Measurements from ENCODE around the gene NFE2L1.
A peak's percentile ranks its signal among the peaks of the same experiment; 100 is the strongest.

Gene NFE2L1

DNA sequence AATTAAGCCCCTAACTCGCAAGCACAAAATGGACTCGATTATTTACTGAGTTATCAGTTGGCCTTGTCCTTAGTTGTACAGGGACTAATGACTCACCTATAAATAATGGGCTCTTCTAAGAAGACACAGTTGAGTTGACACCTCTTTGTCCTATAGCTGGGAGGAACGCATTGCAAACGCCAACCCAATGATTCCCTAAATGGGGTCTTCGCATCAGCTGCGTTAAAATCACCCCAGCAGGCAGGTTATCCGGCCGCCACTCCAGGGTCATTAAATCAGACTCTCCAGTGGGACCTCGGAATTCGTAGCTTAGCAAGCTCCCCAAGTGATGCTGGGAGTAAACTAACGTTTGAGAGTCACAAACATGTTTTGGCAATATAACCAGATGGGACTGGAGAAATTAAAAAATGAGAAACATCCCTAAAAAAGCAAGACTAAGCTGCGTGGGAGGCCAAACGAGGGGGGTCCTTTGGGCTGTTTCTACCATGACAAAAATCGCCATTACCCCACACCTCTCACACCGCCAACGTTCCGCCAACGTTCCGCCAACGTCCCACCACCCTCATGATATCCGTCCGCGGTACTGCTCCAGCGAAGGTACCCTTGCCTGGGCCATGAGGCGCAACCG lies 932 bp upstream of the NFE2L1 start:
- FAIRE-seq (no peak), DNase-seq (ENCODE audit: low spot score) (no peak)

DNA sequence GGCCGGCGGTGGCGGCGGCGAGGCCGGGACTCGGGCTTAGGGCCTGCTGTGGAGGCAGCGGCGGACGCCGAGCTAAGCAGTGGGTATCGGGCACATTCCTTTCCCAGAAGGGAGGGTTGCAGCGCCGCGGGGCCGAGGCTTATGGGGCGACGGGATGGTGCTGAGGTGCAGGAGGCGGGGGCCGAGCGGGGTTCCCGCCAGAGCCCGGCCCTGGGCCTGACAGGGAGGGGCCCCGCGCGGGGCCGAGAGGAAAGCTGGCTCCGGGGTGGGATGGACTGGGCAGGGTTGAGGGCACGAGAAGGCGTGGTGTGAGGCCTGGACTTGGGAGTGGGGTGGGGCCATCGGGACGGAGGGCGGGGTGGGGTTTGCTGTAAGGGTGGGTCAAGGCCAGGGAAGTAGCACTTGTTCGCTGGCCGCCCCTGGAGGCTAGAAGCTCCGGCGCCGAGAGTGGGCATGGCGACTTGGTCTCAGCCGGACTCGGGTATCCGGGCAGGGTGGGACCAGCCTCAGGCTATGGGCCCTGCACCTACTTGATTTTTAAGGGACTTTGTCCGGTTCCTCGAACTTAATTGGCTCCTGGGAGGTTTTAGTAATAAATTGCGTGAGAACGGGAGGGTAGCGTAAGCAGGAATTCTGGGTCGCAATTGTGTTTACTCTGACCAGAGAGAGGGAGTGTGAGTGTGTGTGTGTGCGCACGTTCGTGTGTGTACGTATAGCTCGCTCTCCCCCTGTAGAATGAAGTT lies 396 bp downstream of the NFE2L1 start:
- FAIRE-seq (no peak), DNase-seq (ENCODE audit: low spot score) (peak; percentile 93)

DNA sequence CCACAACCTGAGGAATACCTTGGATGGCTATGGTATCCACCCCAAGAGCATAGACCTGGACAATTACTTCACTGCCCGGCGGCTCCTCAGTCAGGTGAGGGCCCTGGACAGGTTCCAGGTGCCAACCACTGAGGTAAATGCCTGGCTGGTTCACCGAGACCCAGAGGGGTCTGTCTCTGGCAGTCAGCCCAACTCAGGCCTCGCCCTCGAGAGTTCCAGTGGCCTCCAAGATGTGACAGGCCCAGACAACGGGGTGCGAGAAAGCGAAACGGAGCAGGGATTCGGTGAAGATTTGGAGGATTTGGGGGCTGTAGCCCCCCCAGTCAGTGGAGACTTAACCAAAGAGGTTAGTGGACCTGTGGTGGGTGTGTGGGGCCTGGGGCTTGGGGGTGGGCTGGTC lies 3.1 kb downstream of the NFE2L1 start:
- FAIRE-seq (no peak), DNase-seq (ENCODE audit: low spot score) (no peak)

DNA sequence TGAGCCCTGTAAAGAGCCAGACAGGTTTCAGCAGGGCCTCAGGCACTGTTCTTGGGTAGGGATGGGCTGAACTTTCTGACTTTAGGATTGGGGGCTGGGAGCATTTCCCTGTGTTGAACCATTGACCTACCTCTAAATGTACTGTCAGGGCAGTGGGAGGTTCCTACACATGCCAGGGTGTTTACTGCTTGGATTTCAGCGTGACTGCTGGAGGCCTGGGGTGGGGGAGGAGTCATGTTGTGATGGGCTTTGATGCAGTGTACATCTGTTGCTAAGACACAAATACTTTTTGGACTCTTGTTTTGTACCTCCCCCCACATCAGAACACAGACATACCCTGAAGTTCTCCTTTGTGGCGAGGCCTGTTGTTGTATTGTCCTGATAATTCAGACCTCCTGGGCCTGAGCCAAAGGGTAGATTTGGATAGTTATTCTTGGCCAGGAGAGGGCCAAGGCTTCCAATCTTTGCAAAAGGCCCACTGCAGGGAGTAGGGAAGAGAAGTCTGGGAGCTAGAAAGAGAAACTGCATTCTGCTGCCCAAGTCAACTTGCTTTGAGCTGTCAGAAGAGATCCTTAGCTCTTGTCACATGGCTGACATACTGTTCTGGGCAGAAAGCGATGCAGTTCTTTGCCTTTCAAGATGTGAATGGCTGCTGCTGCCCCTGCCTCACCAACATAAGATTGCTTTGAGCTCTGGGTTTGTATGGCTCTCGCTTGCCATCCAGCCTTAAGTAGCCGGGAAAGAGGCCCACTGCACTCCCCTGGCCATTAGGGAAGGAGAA lies 3.7 kb downstream of the NFE2L1 start:
- DNase-seq (ENCODE audit: low spot score) (no peak), FAIRE-seq (no peak)

DNA sequence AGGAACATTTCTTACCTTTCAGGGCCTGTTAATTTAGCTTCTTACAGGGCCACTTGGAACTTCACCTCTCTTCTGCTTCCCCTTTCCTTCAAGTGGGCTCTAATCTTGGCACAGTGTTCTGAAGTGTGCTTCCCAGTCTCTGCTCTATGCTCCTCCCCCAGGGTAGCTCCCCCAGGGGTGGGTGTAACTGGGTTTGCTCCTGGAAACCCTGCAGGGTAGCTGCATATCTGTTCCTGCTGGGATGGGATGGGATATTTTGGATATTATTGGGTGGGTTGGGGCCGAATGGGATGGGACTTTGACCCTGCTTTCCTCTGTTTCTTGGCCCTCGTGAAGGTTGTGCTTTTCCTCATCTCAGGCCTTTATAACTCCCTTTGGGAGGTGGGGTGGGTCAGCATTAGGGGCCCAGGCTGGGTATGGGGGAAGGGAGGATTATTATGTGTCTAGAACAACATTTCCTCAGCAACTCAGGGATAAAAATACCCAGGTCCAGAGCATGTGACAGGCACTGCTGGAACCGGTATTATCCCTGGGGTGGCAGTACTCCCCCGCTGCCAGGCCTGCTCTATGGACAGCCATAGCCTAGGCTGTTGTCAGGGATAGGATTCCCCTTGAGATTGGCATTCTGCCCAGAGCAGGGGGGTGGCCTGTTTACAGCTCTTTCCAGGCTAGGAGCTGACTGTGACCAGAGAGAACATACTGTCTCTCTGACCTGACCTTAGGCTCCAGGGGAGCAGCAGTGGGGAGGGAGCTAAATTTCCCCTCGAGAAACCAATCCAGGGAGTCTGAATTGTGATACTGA lies 5.0 kb downstream of the NFE2L1 start:
- FAIRE-seq, result no peak
- no peak for DNase-seq (ENCODE audit: low spot score)

DNA sequence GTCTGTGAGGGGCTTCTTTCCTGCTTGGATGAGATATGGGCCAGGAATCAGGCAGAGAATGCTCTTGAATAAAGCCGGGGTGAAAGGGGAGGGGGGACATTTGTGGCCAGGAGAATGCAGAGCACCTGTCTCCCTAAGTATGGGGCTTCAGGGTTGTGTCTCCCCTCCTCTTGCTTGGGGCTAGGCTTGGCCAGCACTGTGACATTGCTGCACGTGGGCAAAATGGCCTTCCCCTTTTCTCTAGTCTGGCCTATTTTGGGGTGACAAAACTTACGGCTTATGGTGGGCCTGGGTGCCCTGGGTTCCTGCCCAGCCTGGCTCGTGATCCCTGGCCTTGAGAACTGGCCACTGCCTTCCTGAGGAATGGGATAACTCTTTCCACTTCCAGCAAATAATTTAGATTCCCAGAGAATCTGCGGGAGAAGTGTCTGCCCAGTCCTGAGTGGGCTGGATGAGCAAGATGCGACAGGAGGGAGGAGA lies 5.6 kb downstream of the NFE2L1 start:
- DNase-seq (ENCODE audit: low spot score), result no peak
- no peak for FAIRE-seq

DNA sequence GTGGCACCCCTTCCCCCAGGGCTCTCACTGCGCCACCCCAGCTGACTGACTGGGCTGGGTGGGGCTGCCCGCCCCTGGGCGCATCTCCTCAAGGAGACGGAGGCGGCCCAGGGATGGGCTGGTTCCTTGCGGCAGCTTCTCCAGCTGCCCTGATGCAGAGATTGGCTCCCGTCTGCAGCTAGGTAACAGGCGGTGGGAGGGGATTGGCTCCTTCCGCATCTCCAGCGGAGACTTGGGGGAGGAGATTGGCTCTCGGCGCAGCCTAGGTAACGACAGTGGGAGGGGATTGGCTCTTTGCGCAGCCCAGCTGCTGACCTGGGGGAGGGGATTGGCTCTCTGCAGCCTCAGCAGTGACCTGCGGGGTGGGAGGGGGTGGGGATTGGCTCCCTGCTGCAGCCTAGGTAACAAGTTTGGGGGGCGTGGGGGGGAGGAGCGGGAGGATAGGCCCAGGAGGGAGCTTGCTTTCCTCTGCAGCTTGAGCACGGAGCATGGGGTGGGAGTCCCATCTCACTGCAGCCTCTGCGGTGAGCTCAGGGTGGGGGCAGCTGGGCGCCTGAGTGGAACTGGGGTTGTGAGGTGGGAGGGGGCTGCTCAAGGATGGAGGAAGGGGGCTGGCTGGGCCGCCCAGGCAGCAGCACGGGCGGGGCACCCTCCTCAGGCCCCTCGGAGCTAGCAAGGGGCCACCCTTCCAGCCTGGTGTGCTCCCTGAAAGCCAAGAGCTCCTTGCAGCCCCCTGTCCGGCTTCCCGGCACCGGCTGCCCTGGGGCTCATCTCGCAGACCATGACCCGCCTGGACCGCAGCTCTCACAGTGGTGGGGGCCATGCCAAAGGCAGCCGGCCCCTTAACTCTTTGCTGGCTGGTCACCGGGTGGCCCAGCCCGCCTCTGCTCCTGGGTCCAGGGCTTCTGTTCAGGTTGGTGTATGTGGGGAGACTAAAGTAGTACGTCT lies 6.4 kb downstream of the NFE2L1 start:
- no peak for DNase-seq (ENCODE audit: low spot score)
- no peak for FAIRE-seq

DNA sequence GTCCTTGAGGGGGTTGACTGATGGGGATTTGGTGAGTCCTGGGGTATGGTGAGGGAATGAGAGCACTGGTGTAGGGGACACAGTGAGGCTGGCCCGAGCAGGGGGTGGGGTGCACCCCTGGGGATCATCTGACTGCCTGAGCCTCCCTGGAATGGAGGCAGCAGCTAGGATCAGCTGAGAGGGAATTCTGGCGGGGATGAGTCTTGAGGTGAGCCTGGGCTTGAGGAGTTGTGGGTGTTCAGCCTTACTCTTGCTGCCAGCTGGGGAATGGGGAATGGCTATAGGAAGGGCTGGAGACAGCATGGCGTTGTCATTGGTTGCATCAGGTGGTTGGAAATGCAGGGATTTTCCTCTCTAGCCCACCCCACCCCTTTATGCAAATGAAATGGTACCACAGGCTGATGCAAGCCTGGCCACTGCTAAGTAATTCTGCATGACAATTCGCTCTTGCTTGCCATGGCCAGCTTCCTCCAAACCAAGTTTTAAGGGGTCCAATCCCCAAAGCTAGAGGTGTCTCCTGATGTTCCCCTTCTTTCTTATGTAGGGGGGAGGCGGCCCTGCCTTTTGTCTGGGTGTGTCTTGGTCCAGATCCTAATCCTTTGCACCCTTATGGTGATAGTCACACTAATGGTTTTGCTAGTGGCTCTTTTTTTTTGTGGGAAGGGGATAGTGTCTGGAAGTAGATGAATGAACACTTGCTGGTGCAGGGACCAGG lies 7.5 kb downstream of the NFE2L1 start:
- FAIRE-seq (no peak), DNase-seq (ENCODE audit: low spot score) (no peak)

DNA sequence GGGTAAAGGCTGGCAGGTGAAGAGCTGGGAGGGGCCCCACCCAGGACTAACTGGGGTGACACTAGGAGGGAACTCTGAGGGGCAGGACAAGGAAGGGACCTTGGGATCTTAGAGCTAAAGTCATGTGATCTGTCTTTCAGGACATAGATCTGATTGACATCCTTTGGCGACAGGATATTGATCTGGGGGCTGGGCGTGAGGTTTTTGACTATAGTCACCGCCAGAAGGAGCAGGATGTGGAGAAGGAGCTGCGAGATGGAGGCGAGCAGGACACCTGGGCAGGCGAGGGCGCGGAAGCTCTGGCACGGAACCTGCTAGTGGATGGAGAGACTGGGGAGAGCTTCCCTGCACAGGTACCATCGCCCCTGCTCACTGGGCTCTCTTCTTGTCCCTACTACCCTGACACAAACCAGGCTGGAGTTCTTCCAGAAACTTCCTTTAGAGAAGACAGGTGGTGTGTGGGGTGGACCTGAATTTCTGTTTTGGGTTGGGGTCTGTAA lies 8.1 kb downstream of the NFE2L1 start:
- no peak for FAIRE-seq
- DNase-seq (ENCODE audit: low spot score), result no peak

DNA sequence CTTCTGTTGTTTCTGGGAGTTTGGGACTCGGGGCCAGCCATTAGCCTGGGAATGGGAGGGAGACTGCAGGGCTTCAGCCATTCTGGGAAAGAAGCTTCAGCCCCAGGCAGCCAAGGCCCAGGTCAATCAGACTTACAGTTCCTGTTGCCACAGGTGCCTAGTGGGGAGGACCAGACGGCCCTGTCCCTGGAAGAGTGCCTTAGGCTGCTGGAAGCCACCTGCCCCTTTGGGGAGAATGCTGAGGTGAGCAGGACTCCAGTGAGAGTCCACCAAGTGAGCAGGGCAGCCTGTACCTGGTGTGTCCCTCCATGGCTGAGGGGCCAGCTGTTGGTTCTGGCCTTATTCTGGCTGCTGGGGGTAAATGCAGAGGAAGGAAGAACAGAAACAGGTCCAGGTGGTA lies 8.7 kb downstream of the NFE2L1 start:
- FAIRE-seq (no peak), DNase-seq (ENCODE audit: low spot score) (no peak)

DNA sequence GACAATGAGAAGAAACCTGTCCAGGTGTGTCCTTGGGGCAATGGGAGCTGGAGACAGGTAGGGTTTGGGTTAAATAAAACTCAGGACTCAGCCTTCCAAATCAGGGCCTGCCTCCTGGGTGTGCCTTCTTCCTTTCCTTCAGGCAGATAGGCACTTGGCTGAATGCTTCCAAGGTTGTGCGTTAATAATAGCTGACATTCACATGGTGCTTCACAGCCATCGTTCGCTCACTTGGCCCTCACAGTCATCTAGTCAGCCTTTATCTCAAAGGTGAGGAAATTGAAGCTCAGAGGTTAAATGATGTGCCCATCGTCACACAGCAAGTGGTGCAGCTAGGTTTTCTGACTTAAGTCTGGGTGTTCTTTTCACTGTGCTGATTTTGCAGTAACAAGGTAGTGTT lies 9.5 kb downstream of the NFE2L1 start:
- no peak for FAIRE-seq

DNA sequence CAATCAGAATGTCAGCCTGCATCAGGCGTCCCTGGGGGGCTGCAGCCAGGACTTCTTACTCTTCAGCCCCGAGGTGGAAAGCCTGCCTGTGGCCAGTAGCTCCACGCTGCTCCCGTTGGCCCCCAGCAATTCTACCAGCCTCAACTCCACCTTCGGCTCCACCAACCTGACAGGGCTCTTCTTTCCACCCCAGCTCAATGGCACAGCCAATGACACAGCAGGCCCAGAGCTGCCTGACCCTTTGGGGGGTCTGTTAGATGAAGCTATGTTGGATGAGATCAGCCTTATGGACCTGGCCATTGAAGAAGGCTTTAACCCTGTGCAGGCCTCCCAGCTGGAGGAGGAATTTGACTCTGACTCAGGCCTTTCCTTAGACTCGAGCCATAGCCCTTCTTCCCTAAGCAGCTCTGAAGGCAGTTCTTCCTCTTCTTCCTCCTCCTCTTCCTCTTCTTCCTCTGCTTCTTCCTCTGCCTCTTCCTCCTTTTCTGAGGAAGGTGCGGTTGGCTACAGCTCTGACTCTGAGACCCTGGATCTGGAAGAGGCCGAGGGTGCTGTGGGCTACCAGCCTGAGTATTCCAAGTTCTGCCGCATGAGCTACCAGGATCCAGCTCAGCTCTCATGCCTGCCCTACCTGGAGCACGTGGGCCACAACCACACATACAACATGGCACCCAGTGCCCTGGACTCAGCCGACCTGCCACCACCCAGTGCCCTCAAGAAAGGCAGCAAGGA lies 10.4 kb downstream of the NFE2L1 start:
- DNase-seq (ENCODE audit: low spot score) (no peak), FAIRE-seq (no peak)

More for the DNA sequence above, 9.5 kb downstream of the NFE2L1 start:
- no peak for DNase-seq (ENCODE audit: low spot score)

DNA sequence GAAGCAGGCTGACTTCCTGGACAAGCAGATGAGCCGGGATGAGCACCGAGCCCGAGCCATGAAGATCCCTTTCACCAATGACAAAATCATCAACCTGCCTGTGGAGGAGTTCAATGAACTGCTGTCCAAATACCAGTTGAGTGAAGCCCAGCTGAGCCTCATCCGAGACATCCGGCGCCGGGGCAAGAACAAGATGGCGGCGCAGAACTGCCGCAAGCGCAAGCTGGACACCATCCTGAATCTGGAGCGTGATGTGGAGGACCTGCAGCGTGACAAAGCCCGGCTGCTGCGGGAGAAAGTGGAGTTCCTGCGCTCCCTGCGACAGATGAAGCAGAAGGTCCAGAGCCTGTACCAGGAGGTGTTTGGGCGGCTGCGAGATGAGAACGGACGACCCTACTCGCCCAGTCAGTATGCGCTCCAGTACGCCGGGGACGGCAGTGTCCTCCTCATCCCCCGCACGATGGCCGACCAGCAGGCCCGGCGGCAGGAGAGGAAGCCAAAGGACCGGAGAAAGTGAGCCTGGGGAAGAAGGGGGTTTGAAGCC lies 11.0 kb downstream of the NFE2L1 start:
- FAIRE-seq (no peak), DNase-seq (ENCODE audit: low spot score) (no peak)

DNA sequence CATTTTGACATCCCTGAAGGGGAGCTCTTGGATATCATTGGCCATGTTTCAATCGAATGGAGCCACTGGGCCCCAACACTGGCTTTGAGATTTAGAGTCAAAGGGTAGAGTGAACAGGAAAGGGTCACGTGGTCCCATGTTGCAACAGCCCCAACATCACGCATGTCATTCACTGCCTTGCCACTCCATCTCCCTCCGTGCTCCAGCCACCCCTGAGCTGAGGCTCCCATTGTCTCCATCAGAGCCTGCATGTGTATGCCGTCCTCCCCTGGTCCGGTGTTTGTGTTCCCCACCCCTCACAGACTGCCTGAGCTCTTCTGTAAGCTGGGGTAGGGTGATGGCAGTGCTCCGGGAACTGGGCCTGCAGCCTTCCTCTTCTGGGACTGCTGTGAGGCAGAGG lies 12.1 kb downstream of the NFE2L1 start:
- DNase-seq (ENCODE audit: low spot score) (no peak), FAIRE-seq (no peak)

DNA sequence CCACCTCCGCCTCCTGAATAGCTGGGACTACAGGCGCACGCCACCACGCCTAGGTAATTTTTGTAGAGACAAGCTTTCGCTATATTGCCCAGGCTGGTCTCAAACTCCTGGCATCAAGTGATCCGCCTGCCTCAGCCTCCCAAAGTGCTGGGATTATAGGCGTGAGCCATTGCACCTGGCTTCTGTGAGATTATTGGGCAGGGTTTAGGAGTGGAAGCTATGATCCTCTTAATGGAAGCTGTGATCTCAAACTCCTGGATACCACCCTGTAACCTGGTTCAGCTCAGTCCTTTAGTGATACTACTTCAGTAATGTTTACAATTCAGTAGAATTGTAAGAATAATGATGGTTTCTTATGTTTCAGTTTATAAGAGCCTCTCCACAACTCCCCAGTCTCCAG lies 14.1 kb downstream of the NFE2L1 start:
- DNase-seq (ENCODE audit: low spot score) (no peak), FAIRE-seq (no peak)

DNA sequence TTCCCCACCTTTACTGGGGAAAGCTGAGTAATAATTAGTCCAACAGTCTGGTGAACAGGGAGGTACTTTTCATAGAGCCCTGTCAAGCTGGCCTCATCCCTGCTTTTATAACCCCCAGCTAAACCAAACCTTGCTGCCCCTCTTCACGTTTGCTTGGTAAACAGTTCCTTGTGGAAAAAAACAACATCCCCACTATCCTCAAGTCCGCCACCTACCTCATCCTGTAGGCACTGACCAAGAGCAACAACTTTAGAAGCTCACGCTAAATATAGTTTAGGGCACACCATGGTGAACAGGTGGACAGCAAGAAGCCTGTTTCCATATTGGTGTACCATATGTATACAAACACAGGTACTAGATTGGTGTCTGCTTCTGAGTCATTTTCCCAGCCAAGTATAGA lies 16.5 kb downstream of the NFE2L1 start:
- no peak for FAIRE-seq
- DNase-seq (ENCODE audit: low spot score), result no peak

DNA sequence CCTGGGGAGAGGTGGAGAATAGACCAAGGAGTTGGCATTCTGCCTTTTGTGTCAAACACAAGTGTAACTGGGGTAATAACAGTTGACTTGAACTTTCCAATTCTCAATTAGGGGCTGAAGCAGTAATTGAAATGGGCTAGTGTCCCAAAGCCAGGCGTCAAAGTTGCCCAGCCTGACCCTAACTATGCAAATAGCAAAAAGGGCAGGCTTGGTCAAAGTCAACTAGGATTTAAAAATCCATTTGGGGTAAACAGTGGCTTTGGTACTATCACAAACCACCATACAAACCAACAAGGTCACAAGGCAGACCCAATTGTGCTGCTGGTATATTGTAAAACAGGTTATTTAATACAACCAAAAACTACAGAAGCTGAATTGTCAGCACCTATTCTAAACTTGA lies 18.0 kb downstream of the NFE2L1 start:
- FAIRE-seq (no peak), DNase-seq (ENCODE audit: low spot score) (no peak)

DNA sequence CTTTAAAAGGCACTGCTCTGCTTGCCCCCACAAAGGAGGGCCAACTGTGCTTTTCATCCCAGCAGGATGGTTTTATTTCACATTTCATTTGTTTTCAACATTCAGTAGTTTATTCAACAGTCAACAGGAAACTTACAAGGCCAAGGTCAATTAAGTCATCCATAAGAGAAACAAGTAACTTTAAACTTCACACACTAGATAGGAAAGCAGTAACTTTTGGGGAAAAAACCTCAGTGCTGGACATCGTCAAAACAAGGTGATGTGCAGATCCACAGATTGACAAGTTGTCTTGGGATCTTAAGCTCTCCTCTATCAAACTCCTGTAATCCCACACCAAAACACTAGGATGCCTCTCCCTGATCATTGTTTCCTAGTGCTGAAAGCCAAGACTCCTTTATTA lies 18.5 kb downstream of the NFE2L1 start:
- no peak for DNase-seq (ENCODE audit: low spot score)
- FAIRE-seq, result no peak

DNA sequence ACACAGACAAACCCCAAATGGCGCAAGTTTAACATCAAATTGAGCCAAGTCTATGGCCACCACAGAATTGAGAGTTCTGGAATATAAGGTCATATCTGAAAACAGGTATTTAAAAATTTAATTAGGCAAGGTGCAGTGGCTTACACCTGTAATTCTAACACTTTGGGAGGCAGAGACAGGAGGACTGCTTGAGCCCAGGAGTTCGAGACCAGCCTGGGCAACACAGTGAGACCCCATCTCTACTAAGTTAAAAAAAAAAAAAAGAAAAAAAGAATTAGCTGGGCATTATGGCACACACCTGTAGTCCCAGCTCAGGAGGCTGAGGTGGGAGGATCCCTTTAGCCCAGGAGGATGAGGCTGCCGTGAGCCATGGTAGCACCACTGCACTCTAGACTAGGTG lies 19.1 kb downstream of the NFE2L1 start:
- DNase-seq (ENCODE audit: low spot score) (no peak), FAIRE-seq (no peak)

Data from urothelium cell line (cell line).